ENCODE measurements around the gene FHOD3.

FHOD3 gene

GRCh38 chr18:36704156-36704555 lies 406.6 kb downstream of the FHOD3 start:
- TF ChIP-seq TEAD4 (IDR thresholded peaks at IDR 0.05) (no peak), EGR1 (IDR thresholded peaks at IDR 0.05) (no peak), NFIC (IDR thresholded peaks at IDR 0.05) (no peak), MAX (IDR thresholded peaks at IDR 0.05) (no peak), ZBTB7A (IDR thresholded peaks at IDR 0.05; ENCODE audit: low read depth) (no peak), EP300 (IDR thresholded peaks at IDR 0.05; ENCODE audit: borderline replicate concordance) (no peak), RAD21 (IDR thresholded peaks at IDR 0.05; ENCODE audit: low read depth) (no peak), REST (IDR thresholded peaks at IDR 0.05; ENCODE audit: low read depth) (no peak), YY1 (IDR thresholded peaks at IDR 0.05; ENCODE audit: low read depth) (no peak), CREB1 (IDR thresholded peaks at IDR 0.05; ENCODE audit: low read depth) (no peak), TCF12 (IDR thresholded peaks at IDR 0.05; ENCODE audit: low read depth) (no peak), USF1 (IDR thresholded peaks at IDR 0.05) (no peak), CEBPB (IDR thresholded peaks at IDR 0.05) (no peak), TAF1 (IDR thresholded peaks at IDR 0.05; ENCODE audit: low read depth) (no peak), FOXM1 (IDR thresholded peaks at IDR 0.05; ENCODE audit: borderline replicate concordance, low read depth) (no peak)

DNA sequence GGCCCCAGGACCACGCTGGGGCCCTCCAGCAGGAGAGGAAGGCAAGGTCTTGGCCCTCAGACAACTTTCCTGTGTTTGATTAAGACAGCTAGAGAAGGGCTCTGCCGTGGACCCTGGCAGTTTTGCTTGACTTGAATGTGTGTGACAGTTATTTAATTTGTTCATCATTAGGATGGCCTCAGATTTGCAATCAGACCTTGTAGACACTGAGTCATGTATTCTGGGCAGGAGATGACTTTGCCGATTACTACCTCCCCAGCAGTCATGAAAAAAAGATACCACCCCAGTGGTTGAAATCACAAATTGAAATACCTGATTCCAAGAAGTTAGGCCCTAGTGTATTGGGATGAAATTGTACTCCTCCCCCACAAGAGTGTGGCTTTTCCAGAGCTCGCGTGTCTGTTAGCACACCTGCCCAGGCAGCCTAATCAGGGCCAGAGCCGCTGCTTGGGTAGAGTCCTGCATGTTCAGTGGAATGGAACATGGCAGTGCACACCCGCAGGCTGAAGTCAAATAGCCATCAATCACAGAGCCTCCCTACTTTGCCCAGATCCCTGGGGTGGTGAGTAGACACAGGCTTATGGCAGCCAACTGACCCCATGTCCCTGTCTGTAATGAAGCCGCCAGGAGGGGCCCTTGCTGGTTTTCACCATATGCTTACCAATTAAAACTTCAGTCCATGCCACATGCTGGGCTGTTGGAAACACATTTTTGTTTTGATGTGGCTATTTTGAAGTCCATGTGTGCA lies 408.8 kb downstream of the FHOD3 start:
- TF ChIP-seq CEBPB (IDR thresholded peaks at IDR 0.05) (no peak), TCF12 (IDR thresholded peaks at IDR 0.05; ENCODE audit: low read depth) (no peak), REST (IDR thresholded peaks at IDR 0.05; ENCODE audit: low read depth) (no peak), YY1 (IDR thresholded peaks at IDR 0.05; ENCODE audit: low read depth) (no peak), ZBTB7A (IDR thresholded peaks at IDR 0.05; ENCODE audit: low read depth) (no peak)

DNA sequence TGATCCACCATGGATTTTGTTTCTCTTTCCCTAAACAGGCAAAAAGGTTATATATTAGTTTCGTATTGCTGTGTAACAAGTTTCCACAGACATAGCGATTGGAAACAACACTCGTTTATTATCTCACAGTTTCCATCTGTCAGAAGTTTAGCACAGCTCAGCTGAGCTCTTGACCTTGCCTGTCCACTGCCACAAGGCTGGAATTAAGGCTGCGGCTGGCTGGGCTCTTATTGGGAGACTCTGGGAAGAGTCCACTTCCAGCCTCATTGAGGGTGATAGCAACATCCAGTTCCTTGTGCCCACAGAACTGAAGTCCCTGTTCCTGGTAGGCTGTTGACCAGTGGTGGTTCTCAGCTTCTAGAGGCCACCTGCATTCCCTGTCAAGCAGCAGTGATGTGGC lies 410.9 kb downstream of the FHOD3 start:
- no peak for TF ChIP-seq EP300 (IDR thresholded peaks at IDR 0.05; ENCODE audit: borderline replicate concordance)
- TF ChIP-seq REST (IDR thresholded peaks at IDR 0.05; ENCODE audit: low read depth), result no peak
- no peak for TF ChIP-seq USF1 (IDR thresholded peaks at IDR 0.05)
- TF ChIP-seq TAF1 (IDR thresholded peaks at IDR 0.05; ENCODE audit: low read depth), result no peak
- no peak for TF ChIP-seq EGR1 (IDR thresholded peaks at IDR 0.05)
- TF ChIP-seq TCF12 (IDR thresholded peaks at IDR 0.05; ENCODE audit: low read depth), result no peak

GRCh38 chr18:36709315-36709714 lies 411.8 kb downstream of the FHOD3 start:
- TF ChIP-seq TEAD4 (IDR thresholded peaks at IDR 0.05), result no peak
- no peak for TF ChIP-seq REST (IDR thresholded peaks at IDR 0.05; ENCODE audit: low read depth)
- no peak for TF ChIP-seq YY1 (IDR thresholded peaks at IDR 0.05; ENCODE audit: low read depth)
- no peak for TF ChIP-seq MAX (IDR thresholded peaks at IDR 0.05)
- TF ChIP-seq TCF12 (IDR thresholded peaks at IDR 0.05; ENCODE audit: low read depth), result no peak
- TF ChIP-seq CEBPB (IDR thresholded peaks at IDR 0.05), result no peak
- TF ChIP-seq CREB1 (IDR thresholded peaks at IDR 0.05; ENCODE audit: low read depth), result no peak
- no peak for TF ChIP-seq ZBTB7A (IDR thresholded peaks at IDR 0.05; ENCODE audit: low read depth)
- no peak for TF ChIP-seq RAD21 (IDR thresholded peaks at IDR 0.05; ENCODE audit: low read depth)
- TF ChIP-seq TAF1 (IDR thresholded peaks at IDR 0.05; ENCODE audit: low read depth), result no peak
- TF ChIP-seq NFIC (IDR thresholded peaks at IDR 0.05), result no peak
- TF ChIP-seq USF1 (IDR thresholded peaks at IDR 0.05), result no peak
- no peak for TF ChIP-seq EGR1 (IDR thresholded peaks at IDR 0.05)
- no peak for TF ChIP-seq EP300 (IDR thresholded peaks at IDR 0.05; ENCODE audit: borderline replicate concordance)
- no peak for TF ChIP-seq FOXM1 (IDR thresholded peaks at IDR 0.05; ENCODE audit: borderline replicate concordance, low read depth)

All from Ishikawa (cell line).